ENCODE results near the gene NBPF1. TPM values are rescaled to one million over a fixed set of nuclear protein-coding genes. Genes with fewer than 3 reads are reported as not detected.
"Not testable (repeated sequence)": the region's sequence is repeated elsewhere in the genome, so short reads cannot be mapped to it uniquely, and the experiment has no call there.

NBPF1 gene
- total RNA-seq, 1 donor from 2014 or later: 20.2 TPM

DNA sequence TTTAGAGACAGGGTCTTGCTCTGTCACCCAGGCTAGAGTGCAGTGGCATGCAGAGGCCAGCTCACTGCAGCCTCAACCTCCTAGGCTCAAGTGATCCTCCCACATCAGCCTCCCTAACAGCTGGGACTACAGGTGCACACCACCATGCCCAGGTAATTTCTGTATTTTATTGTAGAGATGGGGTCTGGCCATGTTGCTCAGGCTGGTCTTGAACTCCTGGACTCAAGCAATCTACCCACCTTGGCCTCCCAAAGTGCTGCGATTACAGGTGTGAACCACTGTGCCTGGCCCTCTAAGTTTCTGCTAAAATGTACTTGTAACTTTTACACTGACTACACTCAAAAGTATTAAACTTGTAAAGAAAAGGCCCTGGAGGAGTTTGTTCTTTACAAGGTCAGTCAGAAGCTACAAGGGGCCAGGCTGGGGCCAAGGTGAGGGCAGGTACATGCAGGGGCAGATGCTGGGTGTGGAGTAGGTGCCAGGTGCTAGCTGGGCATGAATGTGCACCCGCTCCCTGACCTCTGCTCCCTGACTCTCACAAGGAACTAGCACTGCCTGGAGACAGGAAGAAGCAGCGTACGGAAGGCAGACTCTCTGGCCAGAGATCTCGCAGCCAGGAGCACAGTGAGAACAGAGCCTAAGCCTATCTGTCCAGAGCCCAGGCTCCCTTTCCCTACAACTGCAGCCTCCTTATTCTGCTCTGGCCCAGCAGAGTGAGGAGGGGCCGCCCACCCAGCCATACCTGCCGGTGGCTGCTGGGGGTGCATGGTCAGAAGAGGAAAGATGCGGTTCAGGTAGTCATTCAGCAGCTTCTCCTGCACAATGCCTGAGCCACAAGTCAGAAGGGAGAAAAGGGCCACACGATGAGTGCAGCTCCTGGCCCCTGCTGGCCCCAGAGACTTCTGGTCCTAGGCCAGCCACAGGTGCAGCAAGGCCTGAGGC lies 28.9 kb upstream of the NBPF1 start:
- not testable (repeated sequence) for DNase-seq (ENCODE audit: low read depth in 2 of 2)

DNA sequence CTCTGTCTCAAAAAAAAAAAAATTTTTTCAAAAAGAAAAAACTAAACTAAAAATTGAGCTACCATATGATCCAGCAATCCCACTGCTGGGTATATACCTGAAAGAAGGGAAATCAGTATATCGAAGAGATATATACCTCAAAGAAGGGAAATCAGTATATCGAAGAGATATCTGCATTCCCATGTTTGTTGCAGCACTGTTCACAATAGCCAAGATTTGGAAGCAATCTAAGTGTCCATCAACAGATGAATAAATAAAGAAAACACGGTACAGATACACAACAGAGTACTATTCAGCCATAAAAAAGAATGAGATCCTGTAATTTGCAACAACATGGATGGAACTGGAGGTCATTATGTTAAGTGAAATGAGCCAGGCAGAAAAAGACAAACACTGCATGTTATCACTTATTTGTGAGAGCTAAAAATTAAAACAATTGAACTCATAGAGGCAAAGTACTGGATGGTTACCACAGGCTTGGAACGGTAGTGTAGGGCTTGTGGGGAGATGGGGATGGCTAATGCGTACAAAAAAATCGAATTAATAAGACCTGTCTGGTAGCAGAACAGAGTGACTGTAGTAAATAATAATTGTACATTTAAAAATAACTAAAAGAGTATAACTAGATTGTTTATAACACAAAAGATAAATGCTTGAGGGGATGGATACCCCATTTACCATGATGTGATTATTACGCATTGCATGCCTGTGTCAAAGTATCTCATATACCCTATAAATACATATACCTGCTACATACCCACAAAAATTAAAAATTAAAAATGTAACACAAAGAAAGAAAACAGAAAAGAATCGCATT lies 28.0 kb upstream of the NBPF1 start:
- DNase-seq (ENCODE audit: low read depth in 2 of 2): not testable (repeated sequence)

DNA sequence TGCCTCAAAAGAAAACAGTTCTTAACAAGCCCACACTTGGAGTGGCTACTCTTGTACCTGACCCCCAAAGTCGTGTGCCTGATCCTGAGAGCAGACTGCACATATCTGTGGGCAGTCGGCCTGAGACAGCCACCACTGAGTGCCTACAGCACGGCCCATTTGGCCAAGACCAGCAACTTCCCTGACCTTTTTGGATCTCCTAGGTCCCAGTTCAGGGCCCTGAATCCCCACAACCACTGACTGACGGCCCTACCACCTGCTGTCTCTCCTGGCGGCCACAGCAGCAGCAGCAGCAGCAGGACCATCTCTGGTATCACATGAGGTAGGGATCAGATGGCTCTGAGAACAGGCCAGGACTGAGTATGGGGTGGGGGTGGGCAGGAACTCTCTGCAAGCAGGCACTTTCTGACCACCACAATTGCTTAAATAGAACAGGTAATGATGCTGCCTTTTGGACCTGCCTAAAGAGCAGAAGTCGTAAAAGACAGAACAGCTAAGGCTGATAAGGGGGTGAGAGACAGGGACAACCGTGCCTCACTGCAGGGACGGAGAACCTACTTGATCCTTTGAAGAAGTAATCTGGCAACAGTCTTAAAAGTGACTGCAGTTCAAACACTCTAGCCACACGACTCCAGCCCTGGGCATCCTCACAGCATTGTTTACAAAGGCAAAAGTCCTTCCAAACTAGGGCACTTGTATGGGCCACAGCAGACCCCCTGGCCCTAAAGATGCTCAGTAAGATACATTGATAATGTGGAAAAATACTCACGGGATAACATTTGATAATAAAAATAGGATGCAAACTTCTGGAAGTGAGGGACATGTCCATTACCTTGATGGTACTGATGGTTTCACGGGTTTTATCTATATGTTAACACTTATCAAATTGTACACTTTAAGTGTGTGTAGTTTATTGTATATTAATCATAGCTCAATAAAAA lies 26.0 kb upstream of the NBPF1 start:
- DNase-seq (ENCODE audit: low read depth in 2 of 2): not testable (repeated sequence)

DNA sequence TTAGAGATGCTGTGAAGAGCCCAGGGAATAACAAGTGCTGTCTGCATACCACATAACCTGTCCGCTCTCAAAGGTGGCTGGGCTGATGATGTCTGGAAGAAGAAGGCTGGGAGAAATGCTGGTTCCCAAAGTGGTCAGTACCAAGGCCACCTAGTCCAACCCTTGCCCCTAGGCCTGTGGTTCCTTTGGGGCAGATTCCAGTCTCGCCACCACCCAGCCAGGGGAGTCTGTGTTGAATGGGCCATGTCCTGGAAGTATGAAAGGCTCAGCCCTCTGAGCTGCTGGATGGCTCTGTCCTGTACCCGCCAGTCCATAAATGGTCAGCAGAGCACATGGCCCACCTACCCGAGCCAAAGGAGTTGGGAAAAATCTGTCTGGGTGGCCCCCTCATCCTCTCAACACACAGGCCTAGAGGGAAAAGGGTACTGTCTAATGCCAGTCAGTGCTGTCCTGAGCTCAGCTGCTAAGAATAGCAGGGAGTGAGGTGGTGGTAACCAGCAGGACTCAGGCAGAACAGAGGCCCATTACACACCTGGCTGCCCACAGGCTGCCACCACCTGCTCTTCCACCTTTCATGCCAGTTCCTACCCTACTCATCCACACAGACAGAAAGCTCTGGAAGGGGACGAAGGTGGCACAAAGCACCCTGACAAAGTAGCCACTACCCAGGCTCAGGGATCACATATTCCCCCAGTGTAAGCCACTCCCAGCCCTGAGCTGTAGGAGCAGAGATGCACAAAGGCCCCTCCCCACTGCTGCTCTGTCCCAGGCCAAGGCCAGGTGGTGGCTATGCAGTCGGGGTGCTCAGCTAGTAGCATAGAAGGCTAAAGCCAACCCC lies 24.8 kb upstream of the NBPF1 start:
- not testable (repeated sequence) for DNase-seq (ENCODE audit: low read depth in 2 of 2)

DNA sequence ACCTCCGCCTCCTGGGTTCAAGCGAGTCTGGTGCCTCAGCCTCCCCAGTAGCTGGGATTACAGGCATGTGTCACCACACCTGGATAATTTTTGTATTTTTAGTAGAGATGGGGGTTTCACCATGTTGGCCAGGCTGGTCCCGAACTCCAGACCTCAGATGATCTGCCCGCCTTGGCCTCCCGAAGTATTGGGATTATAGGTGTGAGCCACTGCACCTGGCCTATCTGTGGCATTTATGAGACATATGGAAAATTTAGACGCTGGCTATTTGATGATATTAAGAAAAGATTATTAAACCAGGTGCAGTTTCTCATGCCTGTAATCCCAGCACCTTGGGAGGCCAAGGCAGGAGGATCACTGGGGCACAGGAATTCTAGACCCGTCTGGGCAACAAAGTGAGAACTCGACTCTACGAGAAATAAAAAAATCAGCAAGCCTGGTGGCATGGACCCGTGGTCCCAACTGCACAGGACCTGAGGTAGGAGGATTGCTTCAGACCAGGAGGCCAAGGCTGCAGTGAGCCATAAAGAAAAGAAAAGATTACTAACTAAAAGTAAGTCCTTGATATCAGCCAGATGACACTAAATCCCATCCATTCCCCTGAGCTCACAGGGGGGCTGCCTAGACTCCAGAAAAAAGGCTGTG lies 23.3 kb upstream of the NBPF1 start:
- not testable (repeated sequence) for DNase-seq (ENCODE audit: low read depth in 2 of 2)

DNA sequence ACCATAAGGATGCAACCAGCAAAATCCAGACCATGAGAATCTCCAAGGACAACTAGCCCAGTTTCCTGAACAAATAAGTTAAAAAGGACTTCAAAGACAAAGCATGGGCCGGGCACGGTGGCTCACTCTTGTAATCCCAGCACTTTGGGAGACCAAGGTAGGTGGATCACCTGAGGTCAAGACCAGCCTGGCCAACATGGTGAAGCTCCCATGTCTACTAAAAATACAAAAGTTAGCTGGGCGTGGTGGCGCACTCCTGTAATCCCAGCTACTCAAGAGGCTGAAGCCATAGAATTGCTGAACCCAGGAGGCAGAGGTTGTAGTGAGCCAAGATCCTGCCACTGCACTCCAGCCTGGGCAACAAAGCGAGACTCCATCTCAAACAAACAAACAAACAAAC lies 22.6 kb upstream of the NBPF1 start:
- DNase-seq (ENCODE audit: low read depth in 2 of 2): not testable (repeated sequence)

DNA sequence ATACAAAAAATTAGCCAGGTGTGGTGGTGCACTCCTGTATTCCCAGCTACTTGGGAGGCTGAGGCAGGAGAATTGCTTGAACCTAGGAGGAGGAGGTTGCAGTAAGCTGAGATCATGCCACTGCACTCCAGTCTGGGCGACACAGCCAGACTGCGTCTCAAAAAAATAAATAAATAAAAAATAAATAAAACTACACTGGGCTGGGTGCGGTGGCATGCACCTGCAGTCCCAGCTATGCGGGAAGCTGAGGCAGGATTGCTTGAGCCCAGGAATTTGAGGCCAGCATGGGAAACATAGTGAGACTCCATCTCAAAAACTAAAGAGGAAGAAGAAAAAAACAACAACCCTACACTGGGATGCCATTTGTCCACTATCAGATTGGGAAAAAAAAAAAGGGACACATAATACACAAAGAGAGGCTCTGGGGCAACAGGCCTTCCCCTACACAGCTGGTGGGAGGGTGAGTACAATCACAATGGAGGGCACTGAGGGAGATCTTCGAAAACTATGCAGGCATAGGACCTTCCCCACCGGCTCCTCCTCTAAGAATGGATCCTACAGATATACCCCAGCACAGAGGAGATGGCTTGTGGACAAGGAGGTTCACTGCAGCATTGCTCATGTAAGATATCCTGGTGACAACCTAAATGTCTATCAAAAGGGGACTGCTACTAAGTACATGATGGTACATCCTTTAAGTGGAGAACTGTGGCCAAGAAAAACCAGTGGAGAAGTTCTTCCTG lies 20.3 kb upstream of the NBPF1 start:
- DNase-seq (ENCODE audit: low read depth in 2 of 2): not testable (repeated sequence)

DNA sequence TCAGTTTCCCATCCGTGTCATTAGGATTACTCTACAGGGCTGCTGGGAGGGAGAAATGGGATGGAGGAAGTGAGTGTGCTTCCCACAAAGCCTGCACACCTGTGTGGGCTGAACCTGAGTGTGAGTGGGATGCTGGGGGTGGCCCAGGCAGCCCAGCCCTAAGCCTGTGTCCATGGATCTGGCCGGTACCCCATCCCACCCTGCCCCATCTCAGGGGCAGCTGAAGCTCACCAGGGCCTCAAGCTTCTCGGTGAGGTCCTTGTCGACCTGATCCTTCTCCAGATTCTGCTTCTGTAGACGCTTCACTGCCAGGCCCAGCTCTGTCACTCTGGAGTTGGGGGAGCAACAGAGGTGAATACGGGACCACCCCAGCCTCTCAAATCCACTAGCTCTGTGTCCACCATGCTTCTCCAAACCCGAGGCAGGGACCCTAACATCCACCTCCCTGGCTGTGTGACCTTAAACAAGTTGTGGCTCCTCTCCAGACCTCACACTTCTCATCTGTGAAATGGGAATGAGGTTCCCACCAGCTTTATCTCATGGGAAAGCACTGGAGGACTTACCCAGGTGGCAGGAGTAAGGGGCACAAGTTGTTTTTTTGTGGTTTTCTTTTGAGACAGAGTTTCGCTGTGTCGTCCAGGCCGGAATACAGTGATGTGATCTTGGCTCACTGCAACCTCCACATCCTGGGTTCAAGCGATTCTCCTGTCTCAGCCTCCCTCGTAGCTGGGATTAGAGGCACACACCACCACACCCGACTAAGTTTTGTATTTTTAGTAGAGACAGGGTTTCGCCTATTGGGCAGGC lies 18.9 kb upstream of the NBPF1 start:
- not testable (repeated sequence) for DNase-seq (ENCODE audit: low read depth in 2 of 2)

DNA sequence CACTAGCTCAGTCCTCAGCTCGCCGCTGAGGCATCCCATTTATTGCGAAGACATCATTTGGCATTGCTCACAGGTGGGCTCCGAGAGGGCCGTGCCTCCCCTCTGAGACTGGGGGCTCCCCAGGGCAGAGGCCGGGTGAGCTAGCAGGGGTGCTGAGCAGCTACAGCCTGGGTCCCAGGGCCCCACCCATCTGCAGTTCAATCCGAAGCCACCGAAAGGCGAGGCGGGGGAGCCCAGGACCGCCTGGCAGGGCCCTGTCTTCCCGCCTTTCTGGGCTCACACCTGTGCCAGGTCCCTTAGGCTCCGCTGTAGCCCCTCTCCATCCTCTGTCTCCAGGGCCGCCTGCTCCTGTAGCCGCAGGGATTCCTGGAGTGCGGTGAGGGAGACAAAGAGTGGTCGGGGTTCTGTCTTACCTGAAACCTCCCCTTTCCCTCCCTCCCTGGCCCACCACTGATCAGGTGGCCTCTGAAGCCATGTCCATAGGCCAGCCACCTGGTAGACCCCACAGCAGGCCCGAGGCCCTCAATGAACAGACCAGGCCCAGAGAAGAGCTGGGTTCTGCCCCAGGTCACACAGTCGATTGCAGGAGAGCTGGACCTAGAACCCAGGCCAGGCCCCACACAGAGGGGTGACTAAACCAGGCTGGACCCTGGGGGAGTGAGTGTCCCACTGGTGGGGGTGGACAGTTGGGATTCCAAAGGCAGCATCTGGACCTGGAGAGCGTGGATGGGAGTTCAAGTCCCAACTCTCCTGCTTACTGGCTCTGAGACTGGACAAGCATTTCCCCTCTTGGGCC lies 18.1 kb upstream of the NBPF1 start:
- DNase-seq (ENCODE audit: low read depth in 2 of 2): no peak

DNA sequence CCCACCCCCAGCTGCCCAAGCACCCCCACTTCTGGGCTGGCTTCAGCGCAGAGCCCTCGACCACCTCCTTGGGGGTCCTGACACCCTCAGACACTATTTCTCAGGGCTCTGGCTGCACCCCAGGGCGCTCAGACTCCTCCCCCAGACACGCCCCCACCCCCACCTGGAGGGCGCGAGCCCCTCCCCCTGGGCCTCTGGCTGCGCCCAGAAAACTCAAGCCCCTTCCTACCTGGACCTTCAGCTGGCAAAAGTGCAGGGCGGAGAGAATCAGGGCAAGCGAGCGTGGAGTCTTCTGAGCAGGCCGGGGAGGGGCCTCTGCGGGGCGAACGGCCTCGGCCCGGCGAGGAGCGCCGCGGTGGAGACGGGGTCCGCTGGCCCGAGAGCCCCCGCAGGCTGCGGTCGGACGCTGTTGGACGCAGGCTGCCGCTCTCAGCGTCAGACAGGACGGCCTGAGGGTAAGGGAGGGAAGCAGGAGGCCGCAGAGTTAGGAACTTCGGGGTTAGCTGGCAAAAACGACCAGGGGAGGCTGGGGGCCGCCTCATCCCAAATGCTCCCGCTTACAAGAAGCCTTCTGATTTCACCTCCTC lies 17.4 kb upstream of the NBPF1 start:
- no peak for DNase-seq (ENCODE audit: low read depth in 2 of 2)

DNA sequence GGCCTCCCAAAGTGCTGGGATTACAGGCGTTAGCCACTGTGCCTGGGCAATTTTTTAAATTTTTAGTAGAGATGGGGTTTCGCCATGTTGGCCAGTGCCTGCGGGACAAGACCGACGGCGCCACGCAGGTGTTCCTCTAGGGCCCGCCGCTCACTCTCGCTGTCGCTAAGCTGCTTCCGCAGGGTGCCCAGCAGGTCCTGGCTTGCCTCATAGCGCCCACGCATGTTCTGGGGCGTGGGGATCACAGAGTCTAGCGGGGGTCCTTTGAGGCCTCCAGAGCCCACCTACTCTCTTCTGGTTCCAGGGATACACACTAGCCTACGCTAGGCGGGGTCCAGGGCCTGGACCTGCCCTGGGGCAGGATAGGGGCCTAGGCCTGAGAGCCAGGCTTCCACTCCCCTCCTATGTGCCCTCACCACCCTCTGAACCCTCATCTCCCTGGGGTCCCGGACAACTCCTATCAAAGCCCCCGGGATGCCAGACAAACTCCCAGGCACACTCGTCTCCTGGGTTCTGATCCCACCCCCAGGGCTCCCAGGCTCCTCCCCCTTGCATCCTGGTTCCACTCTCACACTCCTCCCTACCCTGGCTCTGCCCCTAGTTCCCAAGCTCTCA lies 16.7 kb upstream of the NBPF1 start:
- DNase-seq (ENCODE audit: low read depth in 2 of 2): not testable (repeated sequence)

DNA sequence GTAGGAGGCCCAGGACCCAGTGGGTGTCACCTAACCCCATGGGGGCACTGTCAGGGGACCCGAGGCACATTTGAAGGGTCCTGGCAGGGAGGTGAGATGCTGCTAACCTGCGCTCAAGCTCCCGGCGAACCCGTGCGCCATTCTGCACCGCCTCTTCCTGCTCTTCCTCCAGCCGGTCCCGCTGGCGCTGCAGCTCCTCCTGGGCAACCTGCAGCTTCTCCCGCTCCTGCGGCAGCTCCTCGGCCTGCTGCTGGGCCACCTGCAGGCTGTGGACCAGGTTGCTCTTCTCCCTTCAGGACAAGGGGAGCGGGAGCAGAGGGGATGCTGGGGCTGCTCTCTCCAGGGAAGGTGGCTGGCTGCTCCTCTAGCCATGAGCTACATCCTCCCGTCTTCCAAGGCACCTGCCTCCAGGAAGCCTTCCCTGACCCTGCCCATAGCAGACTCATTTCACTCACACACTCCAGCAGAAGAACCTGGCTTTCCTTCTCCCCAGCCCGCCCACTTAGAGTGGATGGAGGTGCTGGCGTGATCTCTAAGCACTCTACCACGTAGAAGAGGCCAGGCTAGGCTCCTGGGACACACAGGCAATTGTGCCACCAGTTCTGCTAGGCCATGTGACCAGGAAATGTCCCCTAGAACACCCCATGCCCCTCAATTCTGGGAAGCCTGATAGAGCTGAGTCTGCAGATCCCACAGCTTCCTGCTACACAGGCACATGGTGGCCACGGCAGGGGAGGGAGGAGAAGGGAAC lies 15.2 kb upstream of the NBPF1 start:
- DNase-seq (ENCODE audit: low read depth in 2 of 2): no peak

DNA sequence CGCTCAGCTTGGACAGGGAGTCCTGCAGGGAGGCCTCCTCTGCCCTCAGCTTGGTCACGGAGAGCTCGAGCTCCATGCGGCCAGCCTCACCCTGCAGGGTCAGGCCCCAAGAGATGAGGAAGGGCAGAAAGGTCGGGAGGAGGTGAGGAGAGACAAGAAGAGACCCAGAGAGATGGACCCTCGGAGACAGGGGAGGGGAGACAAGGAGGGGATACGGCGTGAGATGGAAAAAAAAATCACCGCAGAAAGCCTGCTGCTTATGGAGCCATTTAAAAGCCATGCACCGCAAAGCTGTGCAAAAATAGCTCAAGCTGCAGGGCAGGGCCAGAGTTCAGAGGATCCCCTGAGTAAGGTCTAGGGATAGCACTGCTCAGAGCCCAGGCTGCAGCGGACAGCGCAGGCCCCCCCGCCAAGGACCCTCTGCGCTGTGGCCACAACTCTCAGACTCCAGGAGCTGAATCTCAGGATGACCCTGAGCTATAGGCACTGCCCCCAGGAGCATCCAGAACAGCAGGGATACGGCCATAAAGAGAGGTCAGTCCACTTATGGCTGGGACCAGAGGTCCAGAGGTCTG lies 13.1 kb upstream of the NBPF1 start:
- DNase-seq (ENCODE audit: low read depth in 2 of 2): not testable (repeated sequence)

DNA sequence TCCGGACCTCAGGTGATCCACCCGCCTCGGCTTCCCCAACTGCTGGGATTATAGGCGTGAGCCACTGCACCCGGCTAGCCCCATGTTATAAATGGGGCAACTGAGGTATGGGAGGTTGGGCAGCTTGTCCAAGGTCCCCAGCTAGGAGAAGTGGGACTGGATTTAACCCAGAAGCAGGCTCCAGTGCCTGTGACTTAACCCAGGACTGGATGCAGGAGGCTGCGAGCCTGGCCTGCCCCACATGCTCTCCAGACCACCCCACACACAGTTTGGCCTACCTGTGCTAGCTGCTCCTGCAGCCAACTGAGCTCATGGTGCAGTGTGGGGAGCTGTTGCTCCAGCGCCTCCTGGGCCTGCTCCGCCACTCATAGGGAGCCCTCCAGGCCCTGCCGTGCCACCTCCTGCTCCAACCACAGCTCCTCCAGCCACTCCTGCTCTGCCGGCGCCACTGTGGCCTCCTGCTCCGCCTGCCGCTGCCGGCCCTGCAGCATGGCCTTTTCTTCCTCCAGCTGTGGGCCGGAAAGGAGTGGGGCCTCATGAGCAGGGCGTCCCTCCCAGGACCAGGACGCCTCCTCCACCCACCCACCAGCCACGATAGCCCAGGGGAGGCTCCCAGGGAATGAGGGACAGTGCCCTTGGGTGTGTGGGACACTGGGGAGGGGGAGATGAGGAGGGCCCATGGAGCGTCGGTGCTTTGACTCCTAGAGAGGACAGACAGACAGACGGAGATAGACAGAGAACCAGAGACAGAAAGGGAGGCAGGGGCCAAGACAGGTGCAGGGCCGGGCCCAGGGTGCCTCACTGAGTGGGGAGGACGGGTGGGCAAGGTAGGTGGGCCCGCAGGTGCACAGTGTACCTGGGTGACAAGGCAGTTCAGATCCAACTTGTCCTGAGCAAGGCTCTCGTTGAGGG lies 12.4 kb upstream of the NBPF1 start:
- DNase-seq (ENCODE audit: low read depth in 2 of 2): no peak

Measured in lung microvascular endothelial cell (primary cell).